AG10803 (cell line): ENCODE measurements around the gene ACOT11.
A peak's percentile ranks its signal among the peaks of the same experiment; 100 is the strongest.

ENCODE experiments used
- DNase-seq: peaks from one replicate; pipeline ENCODE4 v3.0.0; 2010; ENCODE audit warnings: low read depth
- H3K4me3 ChIP-seq: 2 replicates; pipeline ENCODE4 v1.5.1; 2011; ENCODE audit warnings: mild to moderate bottlenecking, low read length, control low read depth
- TF ChIP-seq, protein P1 (sequence below): conservative IDR thresholded peaks from 2 replicates; pipeline ENCODE4 v1.5.1; 2011; ENCODE audit warnings: mild to moderate bottlenecking, low read length, control low read depth, inconsistent platforms

The ACOT11 gene

DNA sequence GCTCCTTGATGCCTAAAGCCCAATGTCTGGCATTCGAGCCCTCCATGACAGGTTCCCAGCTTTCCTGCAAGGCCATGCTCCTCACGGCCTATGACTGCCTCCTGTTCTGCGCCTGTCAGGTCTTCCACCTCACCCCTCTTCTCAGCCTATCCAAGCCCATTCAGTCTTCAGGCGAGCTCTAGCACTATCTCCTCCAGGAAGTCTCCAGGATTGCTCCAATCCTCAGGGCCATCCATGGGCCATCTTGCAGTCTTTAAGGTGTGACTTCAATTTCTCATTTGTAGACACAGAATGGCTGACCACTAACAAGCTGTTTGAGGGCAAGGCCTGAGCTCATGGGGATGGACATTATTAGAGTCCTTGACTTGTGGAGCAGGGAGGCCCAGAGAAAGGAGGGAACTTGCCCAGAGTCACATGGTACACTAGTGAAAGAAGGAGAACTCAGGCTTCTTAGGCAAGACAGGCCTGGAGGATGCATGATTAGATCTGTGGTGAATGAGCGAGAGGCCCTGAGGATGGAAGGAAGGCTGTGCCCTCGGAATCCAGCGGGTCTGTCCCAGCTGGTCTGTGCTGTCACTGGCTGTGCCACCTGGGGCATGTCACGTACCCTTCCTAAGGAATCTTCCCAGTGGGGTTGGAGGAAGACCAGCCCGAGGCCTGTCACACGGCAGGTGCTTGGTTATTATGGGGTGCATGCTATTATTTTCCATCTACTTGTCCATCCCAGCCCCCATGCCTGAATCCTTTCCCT is 1.2 kb upstream of the ACOT11 start:
- DNase-seq: no peak
- TF ChIP-seq, protein P1, sequence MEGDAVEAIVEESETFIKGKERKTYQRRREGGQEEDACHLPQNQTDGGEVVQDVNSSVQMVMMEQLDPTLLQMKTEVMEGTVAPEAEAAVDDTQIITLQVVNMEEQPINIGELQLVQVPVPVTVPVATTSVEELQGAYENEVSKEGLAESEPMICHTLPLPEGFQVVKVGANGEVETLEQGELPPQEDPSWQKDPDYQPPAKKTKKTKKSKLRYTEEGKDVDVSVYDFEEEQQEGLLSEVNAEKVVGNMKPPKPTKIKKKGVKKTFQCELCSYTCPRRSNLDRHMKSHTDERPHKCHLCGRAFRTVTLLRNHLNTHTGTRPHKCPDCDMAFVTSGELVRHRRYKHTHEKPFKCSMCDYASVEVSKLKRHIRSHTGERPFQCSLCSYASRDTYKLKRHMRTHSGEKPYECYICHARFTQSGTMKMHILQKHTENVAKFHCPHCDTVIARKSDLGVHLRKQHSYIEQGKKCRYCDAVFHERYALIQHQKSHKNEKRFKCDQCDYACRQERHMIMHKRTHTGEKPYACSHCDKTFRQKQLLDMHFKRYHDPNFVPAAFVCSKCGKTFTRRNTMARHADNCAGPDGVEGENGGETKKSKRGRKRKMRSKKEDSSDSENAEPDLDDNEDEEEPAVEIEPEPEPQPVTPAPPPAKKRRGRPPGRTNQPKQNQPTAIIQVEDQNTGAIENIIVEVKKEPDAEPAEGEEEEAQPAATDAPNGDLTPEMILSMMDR: no peak
- no peak overlapping the region for H3K4me3 ChIP-seq

DNA sequence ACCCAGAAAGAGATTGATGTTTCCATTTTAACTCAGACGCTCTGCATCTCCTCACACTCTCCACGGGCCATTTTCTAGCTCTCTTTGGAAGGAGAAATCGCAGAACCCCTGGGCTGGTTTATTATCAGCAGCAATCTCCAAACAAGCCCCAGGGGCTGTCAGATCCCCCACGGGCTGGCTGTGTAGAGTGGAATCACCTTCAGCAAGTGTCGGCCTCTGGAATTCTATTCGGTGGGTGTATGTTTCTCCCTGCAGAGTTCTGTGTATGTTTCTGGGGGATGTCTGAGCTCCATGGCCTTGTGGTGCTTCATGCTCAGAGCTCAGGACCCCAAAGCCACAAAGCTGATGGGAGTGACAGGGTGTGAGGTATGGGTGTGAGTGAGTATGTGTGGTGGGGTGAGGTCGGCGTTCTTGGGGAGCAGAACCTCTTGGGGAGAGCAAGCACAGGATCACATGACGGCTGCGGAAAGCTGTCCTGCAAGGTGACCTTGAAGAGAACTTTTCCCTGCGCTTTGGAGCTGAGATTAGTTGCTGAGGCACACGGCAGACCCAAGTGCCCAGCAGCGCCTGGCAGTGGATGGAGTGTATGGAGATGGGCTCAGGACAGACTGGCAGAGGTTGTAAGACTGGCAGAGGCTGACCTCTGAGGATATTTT is 489 bp downstream of the ACOT11 start:
- no peak for DNase-seq
- TF ChIP-seq, protein P1: no peak
- peak overlapping the region; percentile 15; the same call in 1 of the 2 replicates for H3K4me3 ChIP-seq

GRCh38 chr1:54549181-54549924 is 1.3 kb downstream of the ACOT11 start:
- no peak for DNase-seq
- H3K4me3 ChIP-seq: no peak overlapping the region

GRCh38 chr1:54551891-54552290 is 3.9 kb downstream of the ACOT11 start:
- no peak for DNase-seq
- TF ChIP-seq, protein P1: no peak
- H3K4me3 ChIP-seq: no peak overlapping the region

More at GRCh38 chr1:54549181-54549924, 1.3 kb downstream of the ACOT11 start:
- TF ChIP-seq, protein P1: no peak

DNA sequence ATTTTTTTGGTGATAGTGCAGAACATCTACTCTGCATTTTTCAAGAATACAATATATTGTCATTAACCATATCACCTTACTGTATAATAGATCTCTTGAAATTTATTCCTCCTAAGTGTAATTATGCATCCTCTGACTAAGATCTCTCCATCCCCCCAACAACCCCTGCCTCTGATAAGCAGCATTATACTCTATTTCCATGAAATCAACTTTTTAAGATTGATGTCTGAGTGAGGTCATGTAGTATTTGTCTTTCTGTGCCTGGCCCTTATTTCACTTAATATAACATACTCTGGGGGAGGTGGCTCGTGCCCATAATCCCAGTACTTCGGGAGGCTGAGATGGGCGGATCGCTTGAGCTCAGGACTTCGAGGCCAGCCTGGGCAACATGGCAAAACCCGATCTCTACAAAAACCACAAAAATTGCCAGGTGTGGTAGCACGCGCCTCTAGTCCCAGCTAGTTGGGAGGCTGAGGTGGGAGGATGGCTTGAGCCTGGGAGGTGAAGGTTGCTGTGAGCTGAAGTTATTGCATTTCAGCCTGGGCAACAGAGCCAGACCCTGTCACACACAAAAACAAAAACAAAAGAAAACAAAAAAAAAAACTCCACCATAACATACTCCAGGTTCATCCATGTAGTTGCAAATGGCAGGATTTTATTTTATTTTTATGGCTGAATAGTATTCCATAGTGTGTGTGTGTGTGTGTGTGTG is 5.7 kb downstream of the ACOT11 start:
- no peak overlapping the region for H3K4me3 ChIP-seq
- TF ChIP-seq, protein P1: no peak
- DNase-seq: no peak

GRCh38 chr1:54556110-54556509 is 8.1 kb downstream of the ACOT11 start:
- DNase-seq: no peak
- TF ChIP-seq, protein P1: no peak
- H3K4me3 ChIP-seq: no peak overlapping the region
